IMR-90 (cell line): ENCODE results near the gene DYNLT3. TPM values are rescaled to one million over a fixed set of nuclear protein-coding genes. Genes with fewer than 3 reads are reported as not detected.

Experiments used
- ATAC-seq: fragments of 200-7000 bp; cut with Tn5 transposase; 2 replicates; pipeline ENCODE4 v1.9.1; 2020; ENCODE audit warnings: low read depth, mild to moderate bottlenecking, moderate library complexity
- BruUV-seq: library from RNA; stranded (reverse); fragments of 400-500 nt; replicated peaks from 2 replicates; lab custom pipeline; 2021; lab: Mats Ljungman, UMichigan
- CTCF ChIA-PET: fragments of 300-600 bp; formaldehyde crosslinking; extraction: SDS; loops from one replicate; lab custom pipeline; 2021; ENCODE audit warnings: antibody characterized with exemption; lab: Yijun Ruan, JAX
- POLR2A ChIA-PET: fragments of 300-600 bp; sonication (Branson Sonifier 250); formaldehyde crosslinking; loops from one replicate; lab custom pipeline; 2022; ENCODE audit warnings: antibody characterized with exemption; ENCODE audit not compliant: unreplicated experiment; lab: Charles Lee
- DNase-seq: peaks from one replicate; pipeline ENCODE4 v3.0.0; 2013
- H2AFZ ChIP-seq: replicated peaks from 2 replicates; pipeline ENCODE3; 2013; ENCODE audit warnings: low read length, mild to moderate bottlenecking; ENCODE audit not compliant: poor library complexity
- H2AK5ac ChIP-seq: 2 replicates; pipeline ENCODE4 v1.6.1; 2013; ENCODE audit warnings: low read depth, low read length, inconsistent platforms
- H2AK9ac ChIP-seq: replicated peaks from 2 replicates; pipeline ENCODE3; 2013; ENCODE audit warnings: mild to moderate bottlenecking, low read depth, low read length, moderate library complexity; ENCODE audit not compliant: poor library complexity
- H2BK120ac ChIP-seq: 2 replicates; pipeline ENCODE4 v1.6.1; 2013; ENCODE audit warnings: low read depth, low read length, inconsistent platforms
- H2BK15ac ChIP-seq: 3 replicates; pipeline ENCODE4 v1.6.1; 2013; ENCODE audit warnings: low read depth, low read length, inconsistent platforms
- H2BK20ac ChIP-seq: 2 replicates; pipeline ENCODE4 v1.6.1; 2013; ENCODE audit warnings: low read depth, mild to moderate bottlenecking, inconsistent platforms, low read length, moderate library complexity
- H2BK5ac ChIP-seq: 2 replicates; pipeline ENCODE4 v1.6.1; 2013; ENCODE audit warnings: mild to moderate bottlenecking, low read depth, low read length, inconsistent platforms; ENCODE audit not compliant: poor library complexity, severe bottlenecking
- H3K14ac ChIP-seq: replicated peaks from 2 replicates; pipeline ENCODE4 v1.6.1; 2013; ENCODE audit warnings: low read depth, low read length, inconsistent platforms
- H3K18ac ChIP-seq: 2 replicates; pipeline ENCODE4 v1.6.1; 2013; ENCODE audit warnings: low read depth, low read length, control low read depth
- H3K23ac ChIP-seq: 2 replicates; pipeline ENCODE4 v1.6.1; 2013; ENCODE audit warnings: low read depth, low read length, inconsistent platforms
- H3K27ac ChIP-seq: 2 replicates; pipeline ENCODE4 v1.5.1; 2013; ENCODE audit warnings: mild to moderate bottlenecking, control low read depth, low read length; ENCODE audit not compliant: insufficient read depth
- H3K27me3 ChIP-seq: 2 replicates; pipeline ENCODE4 v1.6.1; 2013; ENCODE audit warnings: low read length; ENCODE audit not compliant: control insufficient read depth, insufficient read depth
- H3K36me3 ChIP-seq: 2 replicates; pipeline ENCODE4 v1.6.1; 2013; ENCODE audit warnings: low read length, mixed read lengths; ENCODE audit not compliant: control insufficient read depth, insufficient read depth
- H3K4ac ChIP-seq: 2 replicates; pipeline ENCODE4 v1.6.1; 2013; ENCODE audit warnings: low read depth, low read length, inconsistent platforms
- H3K4me1 ChIP-seq: 2 replicates; pipeline ENCODE4 v1.6.1; 2013; ENCODE audit warnings: low read length, mixed read lengths; ENCODE audit not compliant: control insufficient read depth, insufficient read depth
- H3K4me2 ChIP-seq: 2 replicates; pipeline ENCODE4 v1.6.1; 2013; ENCODE audit warnings: low read depth, mild to moderate bottlenecking, control low read depth, low read length, moderate library complexity
- H3K4me3 ChIP-seq: 2 replicates; pipeline ENCODE4 v1.5.1; 2013; ENCODE audit warnings: low read depth, mild to moderate bottlenecking, control low read depth, low read length, moderate library complexity; ENCODE audit not compliant: insufficient read depth
- H3K56ac ChIP-seq: 2 replicates; pipeline ENCODE4 v1.6.1; 2013; ENCODE audit warnings: low read length, inconsistent platforms; ENCODE audit not compliant: insufficient read depth; ENCODE audit errors: extremely low read depth
- H3K79me1 ChIP-seq, 2 experiments: 2 replicates each; pipeline ENCODE4 v1.6.1; 2013; ENCODE audit warnings: low read length in 2 of 2, inconsistent platforms in 1 of 2, low read depth in 1 of 2
- H3K9ac ChIP-seq: 2 replicates; pipeline ENCODE4 v1.6.1; 2013; ENCODE audit warnings: low read depth, low read length, control low read depth
- H3K9me1 ChIP-seq: 2 replicates; pipeline ENCODE4 v1.6.1; 2013; ENCODE audit warnings: low read length, inconsistent platforms; ENCODE audit not compliant: insufficient read depth
- H3K9me3 ChIP-seq: 2 replicates; pipeline ENCODE4 v1.6.1; 2013; ENCODE audit warnings: low read length; ENCODE audit not compliant: control insufficient read depth, insufficient read depth
- H4K20me1 ChIP-seq: 2 replicates; pipeline ENCODE4 v1.6.1; 2013; ENCODE audit warnings: low read length, inconsistent platforms; ENCODE audit not compliant: insufficient read depth
- H4K5ac ChIP-seq: 2 replicates; pipeline ENCODE4 v1.6.1; 2013; ENCODE audit warnings: mild to moderate bottlenecking, low read depth, low read length, control low read depth
- H4K8ac ChIP-seq, 2 experiments: 2 replicates each; pipeline ENCODE4 v1.6.1; 2013; ENCODE audit warnings: low read depth in 2 of 2, low read length in 2 of 2, control low read depth in 1 of 2, inconsistent platforms in 1 of 2
- H4K91ac ChIP-seq: 2 replicates; pipeline ENCODE4 v1.6.1; 2013; ENCODE audit warnings: low read depth, low read length, inconsistent platforms; ENCODE audit not compliant: insufficient read depth
- BHLHE40 ChIP-seq: fragments of 150-350 bp; IDR thresholded peaks from 2 replicates; pipeline ENCODE4 v1.6.1; 2016; ENCODE audit warnings: mild to moderate bottlenecking, low read depth, low read length
- CHD1 ChIP-seq: IDR thresholded peaks from 2 replicates; pipeline ENCODE4 v1.6.1; 2012; ENCODE audit warnings: low read depth, low read length, improper control_type of control experiment
- FOS ChIP-seq: fragments of 150-350 bp; IDR thresholded peaks from 2 replicates; pipeline ENCODE4 v1.6.1; 2016; ENCODE audit warnings: low read depth, low read length
- MAFK ChIP-seq: IDR thresholded peaks from 2 replicates; pipeline ENCODE4 v1.6.1; 2012; ENCODE audit warnings: low read depth, low read length, improper control_type of control experiment
- MXI1 ChIP-seq: IDR thresholded peaks from 2 replicates; pipeline ENCODE4 v1.6.1; 2012; ENCODE audit warnings: low read depth, mild to moderate bottlenecking, low read length, moderate library complexity, borderline replicate concordance
- NFE2L2 ChIP-seq: fragments of 150-350 bp; IDR thresholded peaks from 2 replicates; pipeline ENCODE4 v1.6.1; 2016; ENCODE audit warnings: low read depth, mild to moderate bottlenecking, low read length
- POLR2A ChIP-seq: IDR thresholded peaks from 2 replicates; pipeline ENCODE4 v1.6.1; 2012; ENCODE audit warnings: mild to moderate bottlenecking, low read depth, low read length
- RAD21 ChIP-seq: IDR thresholded peaks from 2 replicates; pipeline ENCODE4 v1.6.1; 2012; ENCODE audit warnings: low read length, improper control_type of control experiment
- RCOR1 ChIP-seq: IDR thresholded peaks from 2 replicates; pipeline ENCODE4 v1.6.1; 2012; ENCODE audit warnings: mild to moderate bottlenecking, low read length, improper control_type of control experiment; ENCODE audit not compliant: insufficient replicate concordance
- SMC3 ChIP-seq: fragments of 150-350 bp; IDR thresholded peaks from 2 replicates; pipeline ENCODE4 v1.6.1; 2016; ENCODE audit warnings: low read depth, mild to moderate bottlenecking, antibody characterized with exemption, low read length, moderate library complexity
- dilution Hi-C: fragments of 300-500 bp; cut with HindIII; formaldehyde crosslinking; loops from one replicate; pipeline ENCODE4 v1.14.3; 2018; ENCODE audit warnings: low sequenced_read_pairs; ENCODE audit not compliant: unreplicated experiment
- in situ Hi-C: fragments of 300-500 bp; cut with MboI; formaldehyde crosslinking; loops from 3 replicates; pipeline ENCODE4 v1.14.3; 2019; ENCODE audit warnings: low sequenced_read_pairs, inconsistent platforms, mixed read lengths
- intact Hi-C: fragments of 100-400 bp; cut with micrococcal nuclease; formaldehyde crosslinking; loops from 2 replicates; pipeline ENCODE4 v1.10.0; 2022
- polyA plus RNA-seq, 3 experiments: library from polyadenylated mRNA; depleted of rRNA; stranded (reverse); fragments of >200 nt; gene quantifications; 2 replicates each; pipeline ENCODE4 v1.2.3, GENCODE V29; 2012; ENCODE audit warnings: low replicate concordance in 1 of 3
- total RNA-seq: library from RNA; depleted of rRNA; stranded (reverse); fragments of >200 nt; gene quantifications from 2 replicates; pipeline ENCODE4 v1.2.3, GENCODE V29; 2012
- TF ChIP-seq, protein P1 (sequence below): fragments of 150-350 bp; IDR thresholded peaks from 2 replicates; pipeline ENCODE4 v1.6.1; 2017; ENCODE audit warnings: mild to moderate bottlenecking, antibody characterized with exemption, low read length, low read depth

Gene DYNLT3
- total and polyA plus RNA-seq, 2 of the 4 experiments (the other 2 are of a cell fraction) = 15.7 to 18.8 TPM

GRCh38 chrX:37895795-37896510 is 48.6 kb upstream of the DYNLT3 start:
- intact Hi-C loops (no loop called here), in situ Hi-C loops (no loop called here), dilution Hi-C loops (no loop called here)
- no peaks in the 10 kb centered on the region for H3K79me1 ChIP-seq
- H3K9me3 ChIP-seq = no peaks in the 10 kb centered on the region
- no peaks in the 10 kb centered on the region for H3K4me1 ChIP-seq
- H2AFZ ChIP-seq = no peak overlapping the region
- ChIA-PET POLR2A (no interaction called here), CTCF (no interaction called here)
- no peak for DNase-seq
- TF ChIP-seq MXI1 (no peak), CHD1 (no peak), RAD21 (no peak), NFE2L2 (no peak), BHLHE40 (no peak), SMC3 (no peak), RCOR1 (no peak), POLR2A (no peak), FOS (no peak), MAFK (no peak)
- TF ChIP-seq, protein P1, sequence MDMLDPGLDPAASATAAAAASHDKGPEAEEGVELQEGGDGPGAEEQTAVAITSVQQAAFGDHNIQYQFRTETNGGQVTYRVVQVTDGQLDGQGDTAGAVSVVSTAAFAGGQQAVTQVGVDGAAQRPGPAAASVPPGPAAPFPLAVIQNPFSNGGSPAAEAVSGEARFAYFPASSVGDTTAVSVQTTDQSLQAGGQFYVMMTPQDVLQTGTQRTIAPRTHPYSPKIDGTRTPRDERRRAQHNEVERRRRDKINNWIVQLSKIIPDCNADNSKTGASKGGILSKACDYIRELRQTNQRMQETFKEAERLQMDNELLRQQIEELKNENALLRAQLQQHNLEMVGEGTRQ = no peak
- H3K4me3 ChIP-seq = no peak overlapping the region
- no peaks in the 10 kb centered on the region for H3K36me3 ChIP-seq
- no peak overlapping the region for H3K4ac ChIP-seq
- H3K18ac ChIP-seq = no peak overlapping the region
- H4K20me1 ChIP-seq = no peaks in the 10 kb centered on the region
- H2BK120ac ChIP-seq = no peak overlapping the region
- no peak overlapping the region for H3K27ac ChIP-seq
- no peak overlapping the region for H3K56ac ChIP-seq
- H2BK20ac ChIP-seq = no peak overlapping the region
- H2AK9ac ChIP-seq = no peak overlapping the region
- H3K4me2 ChIP-seq = no peak overlapping the region
- no peak overlapping the region for H3K9ac ChIP-seq
- H3K23ac ChIP-seq = no peak overlapping the region
- H3K9me1 ChIP-seq = no peaks in the 10 kb centered on the region
- H2AK5ac ChIP-seq = no peak overlapping the region
- no peaks in the 10 kb centered on the region; the same call in 1 of the 2 replicates for H3K27me3 ChIP-seq
- no peak overlapping the region for H4K8ac ChIP-seq
- H4K91ac ChIP-seq = no peak overlapping the region
- H3K14ac ChIP-seq = no peak overlapping the region
- no peak overlapping the region for H2BK5ac ChIP-seq
- BruUV-seq = no TSS peak
- H4K5ac ChIP-seq = no peak overlapping the region
- no peak for ATAC-seq
- H2BK15ac ChIP-seq = no peak overlapping the region
